ENCODE data around the gene DAAM2.
A peak's percentile ranks its signal among the peaks of the same experiment; 100 is the strongest.

The DAAM2 gene

GRCh38 chr6:39931607-39932006 is 139.4 kb downstream of the DAAM2 start:
- DNase-seq (ENCODE audit: low spot score): no peak

- no peak for DNase-seq (ENCODE audit: low spot score)
These were observed 140.3 kb downstream of the DAAM2 start for GRCh38 chr6:39932386-39932910.

- no peak for DNase-seq (ENCODE audit: low spot score)
These were observed 141.5 kb downstream of the DAAM2 start for GRCh38 chr6:39933669-39934130.

- DNase-seq (ENCODE audit: low spot score): peak; percentile 12
These were observed 142.1 kb downstream of the DAAM2 start, which contains the start of gene MOCS1 for GRCh38 chr6:39934131-39934757. MOCS1 (minus strand) TSS chr6:39934462; CDS start chr6:39934417, 45 bp downstream.

- DNase-seq (ENCODE audit: low spot score): no peak
These were observed 143.1 kb downstream of the DAAM2 start for GRCh38 chr6:39935241-39935640.

GRCh38 chr6:39936857-39937256 is 144.7 kb downstream of the DAAM2 start:
- DNase-seq (ENCODE audit: low spot score): no peak

- DNase-seq (ENCODE audit: low spot score): no peak
These were observed 145.6 kb downstream of the DAAM2 start for GRCh38 chr6:39937686-39938333.

- no peak for DNase-seq (ENCODE audit: low spot score)
These were observed 146.8 kb downstream of the DAAM2 start for GRCh38 chr6:39938773-39939654.

- DNase-seq (ENCODE audit: low spot score): no peak
These were observed 149.0 kb downstream of the DAAM2 start for GRCh38 chr6:39941138-39941537.

- DNase-seq (ENCODE audit: low spot score): no peak
These were observed 149.6 kb downstream of the DAAM2 start for GRCh38 chr6:39941820-39942219.

- no peak for DNase-seq (ENCODE audit: low spot score)
These were observed 150.9 kb downstream of the DAAM2 start for GRCh38 chr6:39942903-39943580.

GRCh38 chr6:39945626-39946025 is 153.4 kb downstream of the DAAM2 start:
- DNase-seq (ENCODE audit: low spot score): no peak

- DNase-seq (ENCODE audit: low spot score): no peak
These were observed 155.5 kb downstream of the DAAM2 start for GRCh38 chr6:39947611-39948068.

- DNase-seq (ENCODE audit: low spot score): no peak
These were observed 156.1 kb downstream of the DAAM2 start for GRCh38 chr6:39948199-39948791.

- DNase-seq (ENCODE audit: low spot score): no peak
These were observed 158.0 kb downstream of the DAAM2 start for GRCh38 chr6:39950125-39950720.

GRCh38 chr6:39951191-39951590 is 159.0 kb downstream of the DAAM2 start:
- no peak for DNase-seq (ENCODE audit: low spot score)

GRCh38 chr6:39951716-39952115 is 159.5 kb downstream of the DAAM2 start:
- no peak for DNase-seq (ENCODE audit: low spot score)

GRCh38 chr6:39952167-39952566 is 160.0 kb downstream of the DAAM2 start:
- DNase-seq (ENCODE audit: low spot score): no peak

- DNase-seq (ENCODE audit: low spot score): no peak
These were observed 161.0 kb downstream of the DAAM2 start for GRCh38 chr6:39953076-39953618.

All from activated CD4-positive, alpha-beta T cell treated with anti-CD3 and anti-CD28 coated beads, Interleukin-2, Interleukin-4, amounts not matched to agents 100 ng/mL and 50 ng/mL, durations not matched to agents 16 hours and 8 hours (primary cell).